Caco-2 (cell line): ENCODE data around the gene NHSL2. TPM values are rescaled to one million over a fixed set of nuclear protein-coding genes. Genes with fewer than 3 reads are reported as not detected.

Experiments
- BruUV-seq: library from RNA; stranded (reverse); fragments of 400-500 nt; replicated peaks from 2 replicates; lab custom pipeline; 2021; lab: Mats Ljungman, UMichigan
- CTCF ChIA-PET: fragments of 300-600 bp; sonication (Branson Sonifier 250); formaldehyde crosslinking; loops from one replicate; lab custom pipeline; 2022; ENCODE audit warnings: antibody characterized with exemption; lab: Charles Lee
- POLR2A ChIA-PET: fragments of 300-600 bp; sonication (Branson Sonifier 250); formaldehyde crosslinking; loops from one replicate; lab custom pipeline; 2022; ENCODE audit warnings: antibody characterized with exemption; lab: Charles Lee
- DNase-seq, 2 experiments: peaks; one replicate each; pipeline versions ENCODE4 v3.0.0 to v3.0.0-alpha.2; 2020 to 2022
- H3K27me3 ChIP-seq: replicated peaks from 2 replicates; pipeline ENCODE4 v1.6.0; 2011; ENCODE audit warnings: low read length; ENCODE audit not compliant: control insufficient read depth, insufficient read depth
- H3K36me3 ChIP-seq: 2 replicates; pipeline ENCODE4 v1.5.1; 2011; ENCODE audit warnings: low read length; ENCODE audit not compliant: control insufficient read depth, insufficient read depth
- H3K4me1 ChIP-seq: fragments of 250-450 bp; sonication (Bioruptor Pico); 2 replicates; pipeline ENCODE4 v1.5.1; 2020; ENCODE audit warnings: mild to moderate bottlenecking
- H3K4me3 ChIP-seq: 2 replicates; pipeline ENCODE4 v1.5.1; 2011; ENCODE audit warnings: low read depth, mild to moderate bottlenecking, control low read depth, low read length
- H3K9me3 ChIP-seq: fragments of 250-450 bp; sonication (Bioruptor Pico); 2 replicates; pipeline ENCODE4 v1.5.1; 2020; ENCODE audit warnings: mild to moderate bottlenecking, moderate library complexity
- H3K27ac Mint-ChIP-seq: one replicate; pipeline ENCODE4 v1.8.0; 2022; ENCODE audit warnings: mixed read lengths; ENCODE audit not compliant: unreplicated experiment
- H3K27me3 Mint-ChIP-seq: one replicate; pipeline ENCODE4 v1.8.0; 2022; ENCODE audit warnings: mixed read lengths; ENCODE audit not compliant: insufficient read depth, unreplicated experiment
- H3K36me3 Mint-ChIP-seq: one replicate; pipeline ENCODE4 v1.8.0; 2022; ENCODE audit warnings: mild to moderate bottlenecking, mixed read lengths; ENCODE audit not compliant: insufficient read depth, unreplicated experiment
- H3K4me1 Mint-ChIP-seq: one replicate; pipeline ENCODE4 v1.8.0; 2022; ENCODE audit warnings: low read depth, mixed read lengths; ENCODE audit not compliant: unreplicated experiment
- H3K4me3 Mint-ChIP-seq: one replicate; pipeline ENCODE4 v1.8.0; 2022; ENCODE audit warnings: mild to moderate bottlenecking, moderate library complexity, mixed read lengths; ENCODE audit not compliant: unreplicated experiment
- H3K9me3 Mint-ChIP-seq: one replicate; pipeline ENCODE4 v1.8.0; 2022; ENCODE audit warnings: mixed read lengths; ENCODE audit not compliant: unreplicated experiment
- intact Hi-C: fragments of 100-400 bp; cut with micrococcal nuclease; formaldehyde crosslinking; loops from one replicate; pipeline ENCODE4 v1.10.0; 2022; ENCODE audit not compliant: unreplicated experiment
- total RNA-seq: library from RNA; stranded (reverse); gene quantifications from 2 replicates; pipeline ENCODE4 v1.2.3, GENCODE V29; 2022
- TF ChIP-seq, protein P1 (sequence below), 2 experiments: fragments of 200-600 bp in 1 of 2; IDR thresholded peaks; 1 replicate in 1 of 2; 2 replicates in 1 of 2; pipeline versions ENCODE4 v1.5.1 to v1.8.0; 2011 to 2022; ENCODE audit warnings: antibody characterized with exemption in 1 of 2, control low read depth in 1 of 2, inconsistent platforms in 1 of 2, low read depth in 1 of 2, low read length in 1 of 2, mild to moderate bottlenecking in 1 of 2, moderate library complexity in 1 of 2; ENCODE audit not compliant: insufficient read depth in 1 of 2, severe bottlenecking in 1 of 2, unreplicated experiment in 1 of 2

NHSL2 gene
- total RNA-seq, 1 experiment from 2014 or later = 0.18 TPM

DNA sequence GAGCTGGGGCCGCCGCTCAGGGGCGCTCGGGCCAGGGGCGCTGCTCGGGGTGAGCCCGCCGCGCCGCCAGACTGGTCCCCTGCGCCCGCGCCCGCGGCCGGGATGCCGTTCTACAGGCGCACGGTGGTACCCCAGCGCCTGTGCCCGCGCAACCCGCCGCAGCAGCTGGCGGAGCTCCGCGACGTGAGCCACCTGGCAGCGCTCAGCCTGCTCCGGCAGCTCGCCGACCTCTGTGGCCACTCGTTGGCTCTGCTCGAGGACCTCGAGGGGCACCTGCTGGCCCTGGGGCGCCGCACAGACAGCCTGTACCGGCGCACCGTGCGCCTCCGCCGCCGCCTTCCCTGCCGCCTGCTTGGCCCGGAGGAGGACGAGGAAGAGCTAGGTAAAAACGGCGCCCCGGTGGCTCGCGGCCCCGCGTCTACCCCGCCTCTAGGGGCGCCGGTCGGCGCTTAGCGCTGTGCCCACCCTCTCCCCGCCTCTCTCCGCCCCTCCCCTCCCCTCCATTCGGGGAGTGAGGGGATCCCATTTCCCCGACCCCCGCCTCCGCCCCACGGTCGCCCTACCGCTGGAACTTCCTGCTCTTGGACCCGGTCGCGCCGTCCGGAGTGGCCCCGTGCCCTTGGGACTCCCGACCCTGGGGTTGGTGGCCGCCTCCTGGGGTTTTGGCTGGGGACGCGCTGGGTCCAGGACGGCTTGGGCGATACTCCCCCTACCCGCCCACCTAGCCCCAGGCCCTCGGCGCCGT, 513 bp downstream of the NHSL2 start:
- no peak overlapping the region for H3K4me3 ChIP-seq
- CTCF ChIA-PET = interaction anchor here (0.6 kb wide), 1 partner anchor 457 kb away, joined by 3 read pairs; no protein-coding TSS in a partner anchor
- POLR2A ChIA-PET = no interaction called here
- H3K36me3 ChIP-seq = no peaks in the 10 kb centered on the region
- Mint-ChIP-seq H3K4me1 (no peaks in the 10 kb centered on the region), H3K27me3 (no peaks in the 10 kb centered on the region), H3K9me3 (no peaks in the 10 kb centered on the region), H3K27ac (no peak overlapping the region), H3K4me3 (no peak overlapping the region), H3K36me3 (no peaks in the 10 kb centered on the region)
- H3K4me1 ChIP-seq = no peaks in the 10 kb centered on the region
- intact Hi-C loops = no loop called here
- H3K27me3 ChIP-seq = no peaks in the 10 kb centered on the region
- no peaks in the 10 kb centered on the region for H3K9me3 ChIP-seq
- TF ChIP-seq, protein P1, sequence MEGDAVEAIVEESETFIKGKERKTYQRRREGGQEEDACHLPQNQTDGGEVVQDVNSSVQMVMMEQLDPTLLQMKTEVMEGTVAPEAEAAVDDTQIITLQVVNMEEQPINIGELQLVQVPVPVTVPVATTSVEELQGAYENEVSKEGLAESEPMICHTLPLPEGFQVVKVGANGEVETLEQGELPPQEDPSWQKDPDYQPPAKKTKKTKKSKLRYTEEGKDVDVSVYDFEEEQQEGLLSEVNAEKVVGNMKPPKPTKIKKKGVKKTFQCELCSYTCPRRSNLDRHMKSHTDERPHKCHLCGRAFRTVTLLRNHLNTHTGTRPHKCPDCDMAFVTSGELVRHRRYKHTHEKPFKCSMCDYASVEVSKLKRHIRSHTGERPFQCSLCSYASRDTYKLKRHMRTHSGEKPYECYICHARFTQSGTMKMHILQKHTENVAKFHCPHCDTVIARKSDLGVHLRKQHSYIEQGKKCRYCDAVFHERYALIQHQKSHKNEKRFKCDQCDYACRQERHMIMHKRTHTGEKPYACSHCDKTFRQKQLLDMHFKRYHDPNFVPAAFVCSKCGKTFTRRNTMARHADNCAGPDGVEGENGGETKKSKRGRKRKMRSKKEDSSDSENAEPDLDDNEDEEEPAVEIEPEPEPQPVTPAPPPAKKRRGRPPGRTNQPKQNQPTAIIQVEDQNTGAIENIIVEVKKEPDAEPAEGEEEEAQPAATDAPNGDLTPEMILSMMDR (IDR thresholded peaks at IDR 0.05; ENCODE audit: insufficient read depth in 1 of 2, low read depth in 1 of 2, low read length in 1 of 2, severe bottlenecking in 1 of 2, unreplicated experiment in 1 of 2) = no peak
- no peak for DNase-seq
- BruUV-seq = no TSS peak

DNA sequence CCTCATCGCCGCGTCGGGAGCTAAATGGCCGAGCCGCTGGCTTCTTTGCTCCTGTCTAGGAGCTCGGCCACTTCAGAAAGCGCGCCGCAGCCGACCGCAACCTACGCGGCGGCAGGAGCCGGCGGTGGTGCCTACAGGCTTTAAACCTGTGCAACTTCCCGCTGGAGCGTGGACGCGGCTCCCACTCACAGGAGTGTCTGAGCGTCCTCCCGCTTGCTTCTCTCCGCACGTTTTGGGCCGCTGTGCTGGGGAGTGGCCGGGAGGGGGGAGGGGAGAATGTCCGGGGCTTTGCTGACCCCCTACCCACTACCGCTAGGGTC, 1.0 kb downstream of the NHSL2 start:
- Histone ChIP-seq H3K36me3 (no peaks in the 10 kb centered on the region), H3K27me3 (no peaks in the 10 kb centered on the region), H3K4me1 (no peaks in the 10 kb centered on the region), H3K4me3 (no peak overlapping the region), H3K9me3 (no peaks in the 10 kb centered on the region)
- CTCF ChIA-PET = interaction anchor here (0.6 kb wide), 1 partner anchor 456 kb away, joined by 3 read pairs; no protein-coding TSS in a partner anchor
- H3K4me1 Mint-ChIP-seq = no peaks in the 10 kb centered on the region
- H3K36me3 Mint-ChIP-seq = no peaks in the 10 kb centered on the region
- POLR2A ChIA-PET = no interaction called here
- H3K4me3 Mint-ChIP-seq = no peak overlapping the region
- TF ChIP-seq, protein P1 (IDR thresholded peaks at IDR 0.05; ENCODE audit: insufficient read depth in 1 of 2, low read depth in 1 of 2, low read length in 1 of 2, severe bottlenecking in 1 of 2, unreplicated experiment in 1 of 2) = no peak
- no peaks in the 10 kb centered on the region for H3K9me3 Mint-ChIP-seq
- no TSS peak for BruUV-seq
- no peaks in the 10 kb centered on the region for H3K27me3 Mint-ChIP-seq
- H3K27ac Mint-ChIP-seq = no peak overlapping the region
- intact Hi-C loops = no loop called here
- no peak for DNase-seq

DNA sequence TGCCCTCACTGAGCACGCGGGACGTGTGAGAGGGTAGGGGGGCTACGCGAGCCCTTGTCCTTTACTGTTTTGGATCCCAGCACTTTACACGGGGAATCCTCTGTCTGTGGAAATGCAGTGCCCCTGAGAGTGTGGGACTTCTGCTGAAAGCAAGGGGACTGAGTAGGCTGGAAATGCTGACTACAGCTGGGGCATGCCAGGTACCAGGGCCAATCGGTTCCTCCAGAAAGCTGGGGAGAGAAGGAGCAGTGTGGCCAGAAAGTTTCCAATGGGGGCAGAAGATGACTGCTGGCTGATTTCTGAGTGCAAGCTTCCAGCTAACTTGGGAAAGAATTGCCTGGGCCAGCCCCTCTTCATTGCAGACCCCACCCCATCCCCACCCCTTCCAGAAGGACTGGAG, 1.5 kb downstream of the NHSL2 start:
- no peaks in the 10 kb centered on the region for H3K4me1 Mint-ChIP-seq
- intact Hi-C loops = no loop called here
- H3K4me3 Mint-ChIP-seq = no peak overlapping the region
- ChIA-PET POLR2A (no interaction called here), CTCF (no interaction called here)
- no peaks in the 10 kb centered on the region for H3K9me3 Mint-ChIP-seq
- TF ChIP-seq, protein P1 (IDR thresholded peaks at IDR 0.05; ENCODE audit: insufficient read depth in 1 of 2, low read depth in 1 of 2, low read length in 1 of 2, severe bottlenecking in 1 of 2, unreplicated experiment in 1 of 2) = no peak
- Histone ChIP-seq H3K4me3 (no peak overlapping the region), H3K36me3 (no peaks in the 10 kb centered on the region), H3K9me3 (no peaks in the 10 kb centered on the region), H3K27me3 (no peaks in the 10 kb centered on the region), H3K4me1 (no peaks in the 10 kb centered on the region)
- DNase-seq = no peak
- BruUV-seq = no TSS peak
- H3K27me3 Mint-ChIP-seq = no peaks in the 10 kb centered on the region
- H3K36me3 Mint-ChIP-seq = no peaks in the 10 kb centered on the region
- H3K27ac Mint-ChIP-seq = no peak overlapping the region
